Endothelial cell of umbilical vein (primary cell): ENCODE measurements around the gene COPS9.

Experiments used
- EZH2 ChIP-seq: IDR thresholded peaks from 2 replicates; pipeline ENCODE4 v1.6.1; 2012; ENCODE audit warnings: borderline replicate concordance, low read depth, mild to moderate bottlenecking, moderate library complexity, low read length, inconsistent platforms; ENCODE audit not compliant: severe bottlenecking
- FOS ChIP-seq: IDR thresholded peaks from 2 replicates; pipeline ENCODE4 v1.6.1; 2011; ENCODE audit warnings: mild to moderate bottlenecking, low read length, moderate library complexity, borderline replicate concordance; ENCODE audit not compliant: insufficient read depth
- GATA2 ChIP-seq: IDR thresholded peaks from 2 replicates; pipeline ENCODE4 v1.7.0; 2011; ENCODE audit warnings: low read depth, mild to moderate bottlenecking, moderate library complexity, mixed read lengths, low read length; ENCODE audit not compliant: insufficient read length, insufficient read depth
- MAX ChIP-seq: IDR thresholded peaks from 2 replicates; pipeline ENCODE4 v1.6.1; 2011; ENCODE audit not compliant: insufficient read depth, insufficient read length
- MYC ChIP-seq: IDR thresholded peaks from one replicate; pipeline ENCODE4 v1.6.1; 2011; ENCODE audit warnings: mild to moderate bottlenecking, low read depth, low read length
- POLR2A ChIP-seq: IDR thresholded peaks from 2 replicates; pipeline ENCODE4 v1.6.1; 2012; ENCODE audit warnings: low read depth, mild to moderate bottlenecking, control low read depth, low read length
- POLR2AphosphoS5 ChIP-seq: IDR thresholded peaks from 2 replicates; pipeline ENCODE4 v1.6.1; 2012; ENCODE audit warnings: low read depth, mild to moderate bottlenecking, control low read depth, low read length, moderate library complexity; ENCODE audit not compliant: insufficient read depth
- TF ChIP-seq, protein P1 (sequence below), 2 donors: IDR thresholded peaks; 1 replicate in 1 of 2; 2 replicates in 1 of 2; pipeline ENCODE4 v1.5.1; 2011; ENCODE audit warnings: low read length in 2 of 2, mild to moderate bottlenecking in 2 of 2, moderate library complexity in 2 of 2, control low read depth in 1 of 2, inconsistent platforms in 1 of 2, low read depth in 1 of 2; ENCODE audit not compliant: insufficient read depth in 1 of 2; ENCODE audit errors: extremely low read depth in 1 of 2

GRCh38 chr2:240154606-240155005 lies 18.5 kb upstream of the COPS9 start:
- TF ChIP-seq, protein P1, sequence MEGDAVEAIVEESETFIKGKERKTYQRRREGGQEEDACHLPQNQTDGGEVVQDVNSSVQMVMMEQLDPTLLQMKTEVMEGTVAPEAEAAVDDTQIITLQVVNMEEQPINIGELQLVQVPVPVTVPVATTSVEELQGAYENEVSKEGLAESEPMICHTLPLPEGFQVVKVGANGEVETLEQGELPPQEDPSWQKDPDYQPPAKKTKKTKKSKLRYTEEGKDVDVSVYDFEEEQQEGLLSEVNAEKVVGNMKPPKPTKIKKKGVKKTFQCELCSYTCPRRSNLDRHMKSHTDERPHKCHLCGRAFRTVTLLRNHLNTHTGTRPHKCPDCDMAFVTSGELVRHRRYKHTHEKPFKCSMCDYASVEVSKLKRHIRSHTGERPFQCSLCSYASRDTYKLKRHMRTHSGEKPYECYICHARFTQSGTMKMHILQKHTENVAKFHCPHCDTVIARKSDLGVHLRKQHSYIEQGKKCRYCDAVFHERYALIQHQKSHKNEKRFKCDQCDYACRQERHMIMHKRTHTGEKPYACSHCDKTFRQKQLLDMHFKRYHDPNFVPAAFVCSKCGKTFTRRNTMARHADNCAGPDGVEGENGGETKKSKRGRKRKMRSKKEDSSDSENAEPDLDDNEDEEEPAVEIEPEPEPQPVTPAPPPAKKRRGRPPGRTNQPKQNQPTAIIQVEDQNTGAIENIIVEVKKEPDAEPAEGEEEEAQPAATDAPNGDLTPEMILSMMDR (IDR thresholded peaks at IDR 0.05; ENCODE audit: extremely low read depth in 1 of 2, insufficient read depth in 1 of 2, low read depth in 1 of 2, low read length in 2 of 2), result no peak
- TF ChIP-seq POLR2A (no peak), GATA2 (no peak), MAX (no peak), EZH2 (no peak), FOS (no peak), POLR2AphosphoS5 (no peak), MYC (no peak)
